ENCODE data around the gene NAA35. TPM values are rescaled to one million over a fixed set of nuclear protein-coding genes. Genes with fewer than 3 reads are reported as not detected.
"Not testable (repeated sequence)": the region's sequence is repeated elsewhere in the genome, so short reads cannot be mapped to it uniquely, and the experiment has no call there.

The NAA35 gene
- total RNA-seq, 1 donor from 2014 or later, result 67.1 TPM

- DNase-seq, result no peak
Observed at GRCh38 chr9:85944672-85945071, 3.7 kb downstream of the NAA35 start.

- no peak for DNase-seq
Observed at GRCh38 chr9:85949586-85950335, 8.8 kb downstream of the NAA35 start.

GRCh38 chr9:85959955-85960354 lies 19.0 kb downstream of the NAA35 start:
- DNase-seq, result no peak

GRCh38 chr9:85960688-85961093 lies 19.7 kb downstream of the NAA35 start:
- DNase-seq, result no peak

GRCh38 chr9:85964526-85964925 lies 23.6 kb downstream of the NAA35 start:
- DNase-seq, result no peak

GRCh38 chr9:85964949-85965348 lies 24.0 kb downstream of the NAA35 start:
- DNase-seq, result no peak

- DNase-seq, result no peak
Observed at GRCh38 chr9:85969727-85970126, 28.8 kb downstream of the NAA35 start.

- DNase-seq, result no peak
Observed at GRCh38 chr9:85971731-85972130, 30.8 kb downstream of the NAA35 start.

- no peak for DNase-seq
Observed at GRCh38 chr9:85973238-85973637, 32.3 kb downstream of the NAA35 start.

- not testable (repeated sequence) for DNase-seq
Observed at GRCh38 chr9:85974055-85974547, 33.2 kb downstream of the NAA35 start.

- DNase-seq, result no peak
Observed at GRCh38 chr9:85978496-85978895, 37.5 kb downstream of the NAA35 start.

GRCh38 chr9:85981369-85981768 lies 40.4 kb downstream of the NAA35 start:
- DNase-seq, result no peak

- DNase-seq, result no peak
Observed at GRCh38 chr9:85984457-85984856, 43.5 kb downstream of the NAA35 start.

GRCh38 chr9:85987236-85987635 lies 46.3 kb downstream of the NAA35 start:
- no peak for DNase-seq

GRCh38 chr9:85994191-85994590 lies 53.2 kb downstream of the NAA35 start:
- no peak for DNase-seq

GRCh38 chr9:85995097-85995496 lies 54.2 kb downstream of the NAA35 start:
- no peak for DNase-seq

- no peak for DNase-seq
Observed at GRCh38 chr9:85995599-85995998, 54.7 kb downstream of the NAA35 start.

- no peak for DNase-seq
Observed at GRCh38 chr9:86005253-86005775, 64.4 kb downstream of the NAA35 start.

GRCh38 chr9:86009133-86009532 lies 68.2 kb downstream of the NAA35 start:
- DNase-seq, result no peak

GRCh38 chr9:86020731-86021130 lies 79.8 kb downstream of the NAA35 start:
- no peak for DNase-seq

- no peak for DNase-seq
Observed at GRCh38 chr9:86021166-86021565, 80.2 kb downstream of the NAA35 start.

- DNase-seq, result no peak
Observed at GRCh38 chr9:86022687-86023266, 81.8 kb downstream of the NAA35 start.

GRCh38 chr9:86027767-86028166 lies 86.8 kb downstream of the NAA35 start:
- DNase-seq, result no peak

All from occipital lobe (tissue), 2 donors.